Transverse colon (tissue), 4 donors: ENCODE results near the gene PDE8B.

Experiments used
- CTCF ChIP-seq, 5 experiments: fragments of 200-600 bp in 3 of 5; fragments of 450-650 bp in 2 of 5; sonication (generic) in 3 of 5; IDR thresholded peaks; 1 replicate in 2 of 5; 2 replicates in 3 of 5; pipeline ENCODE4 v1.5.1; 2016 to 2017; ENCODE audit warnings: antibody characterized with exemption in 5 of 5, inconsistent platforms in 3 of 5, mild to moderate bottlenecking in 2 of 5, moderate library complexity in 1 of 5
- POLR2A ChIP-seq: fragments of 450-650 bp; IDR thresholded peaks from one replicate; pipeline ENCODE4 v1.6.1; 2016; ENCODE audit warnings: antibody characterized with exemption, mild to moderate bottlenecking, moderate library complexity
- POLR2AphosphoS5 ChIP-seq, 3 donors: sonication (generic); formaldehyde crosslinking; IDR thresholded peaks; one replicate each; pipeline ENCODE4 v1.6.1; 2016; ENCODE audit warnings: antibody characterized with exemption in 3 of 3

DNA sequence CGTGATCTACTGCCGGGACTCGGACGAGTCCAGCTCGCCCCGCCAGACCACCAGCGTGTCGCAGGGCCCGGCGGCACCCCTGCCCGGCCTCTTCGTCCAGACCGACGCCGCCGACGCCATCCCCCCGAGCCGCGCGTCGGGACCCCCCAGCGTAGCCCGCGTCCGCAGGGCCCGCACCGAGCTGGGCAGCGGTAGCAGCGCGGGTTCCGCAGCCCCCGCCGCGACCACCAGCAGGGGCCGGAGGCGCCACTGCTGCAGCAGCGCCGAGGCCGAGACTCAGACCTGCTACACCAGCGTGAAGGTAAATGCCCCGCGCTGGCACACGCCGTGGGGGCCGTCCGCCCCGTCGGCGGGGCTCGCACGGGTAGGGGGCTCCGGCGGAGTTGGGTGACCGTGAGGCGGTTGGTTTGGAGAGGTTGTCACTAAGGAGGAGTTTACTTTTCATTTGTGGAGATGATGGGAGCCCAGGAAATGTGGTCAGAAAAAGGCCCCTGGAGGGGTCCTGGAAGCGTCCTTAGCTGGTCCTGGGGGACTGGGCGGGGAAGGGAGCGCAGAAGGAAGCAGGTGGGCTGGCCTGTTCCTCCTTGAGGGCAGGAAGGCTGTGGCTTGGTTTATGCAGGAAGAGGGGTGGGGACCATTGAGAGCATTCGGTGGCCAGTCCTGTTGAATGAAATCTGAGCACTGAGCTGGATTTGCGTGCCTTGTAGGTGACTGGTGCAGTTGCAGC, 647 bp downstream of the PDE8B start:
- TF ChIP-seq CTCF (IDR thresholded peaks at IDR 0.05) (no peak), POLR2AphosphoS5 (IDR thresholded peaks at IDR 0.05) (no peak), POLR2A (no peak)
